PC-9 (cell line): ENCODE results near the gene AFAP1L2. TPM values are rescaled to one million over a fixed set of nuclear protein-coding genes. Genes with fewer than 3 reads are reported as not detected.

ENCODE experiments used
- BruUV-seq: library from RNA; stranded (reverse); fragments of 400-500 nt; replicated peaks from 2 replicates; lab custom pipeline; 2021; lab: Mats Ljungman, UMichigan
- CTCF ChIA-PET: fragments of 300-600 bp; sonication (Branson Sonifier 250); formaldehyde crosslinking; loops from one replicate; lab custom pipeline; 2022; ENCODE audit warnings: antibody characterized with exemption; lab: Charles Lee
- POLR2A ChIA-PET: fragments of 300-600 bp; sonication (Branson Sonifier 250); formaldehyde crosslinking; loops from one replicate; lab custom pipeline; 2022; ENCODE audit warnings: antibody characterized with exemption; ENCODE audit not compliant: unreplicated experiment; lab: Charles Lee
- DNase-seq, 2 experiments: peaks; one replicate each; pipeline versions ENCODE4 v3.0.0 to v3.0.0-alpha.2; 2015 to 2022; ENCODE audit warnings: mixed read lengths in 1 of 2
- H2AFZ ChIP-seq: fragments of 200-600 bp; sonication (generic); 2 replicates; pipeline ENCODE4 v1.8.1; 2017; ENCODE audit warnings: antibody characterized with exemption
- H3F3A ChIP-seq: fragments of 200-600 bp; sonication (generic); 2 replicates; pipeline ENCODE4 v1.8.1; 2017; ENCODE audit warnings: antibody characterized with exemption, mild to moderate bottlenecking, low read depth; ENCODE audit not compliant: insufficient read depth
- H3K27ac ChIP-seq: fragments of 200-600 bp; sonication (generic); 2 replicates; pipeline ENCODE4 v1.6.1; 2016; ENCODE audit warnings: mixed run types
- H3K27me3 ChIP-seq: fragments of 200-600 bp; sonication (generic); 2 replicates; pipeline ENCODE4 v1.6.1; 2016; ENCODE audit warnings: low read depth, mixed run types; ENCODE audit not compliant: insufficient read depth
- H3K36me3 ChIP-seq: fragments of 200-600 bp; sonication (generic); 2 replicates; pipeline ENCODE4 v1.6.1; 2016; ENCODE audit warnings: low read depth, mixed run types
- H3K4me1 ChIP-seq: fragments of 200-600 bp; sonication (generic); replicated peaks from 2 replicates; pipeline ENCODE4 v1.6.1; 2016; ENCODE audit warnings: mixed run types; ENCODE audit not compliant: insufficient read depth
- H3K4me2 ChIP-seq: fragments of 200-600 bp; sonication (generic); 2 replicates; pipeline ENCODE4 v1.6.1; 2017; ENCODE audit warnings: mixed run types
- H3K4me3 ChIP-seq: fragments of 200-600 bp; sonication (generic); 2 replicates; pipeline ENCODE4 v1.6.1; 2016; ENCODE audit warnings: mixed run types
- H3K79me2 ChIP-seq: fragments of 200-600 bp; sonication (generic); 2 replicates; pipeline ENCODE4 v1.6.1; 2017; ENCODE audit warnings: low read depth, mixed run types
- H3K9me2 ChIP-seq: fragments of 200-600 bp; sonication (generic); 2 replicates; pipeline ENCODE4 v1.8.1; 2017; ENCODE audit warnings: mild to moderate bottlenecking; ENCODE audit not compliant: insufficient read depth
- H3K9me3 ChIP-seq: fragments of 200-600 bp; sonication (generic); 2 replicates; pipeline ENCODE4 v1.8.1; 2016; ENCODE audit warnings: low read depth; ENCODE audit not compliant: insufficient read depth
- H4K20me1 ChIP-seq: fragments of 200-600 bp; sonication (generic); 2 replicates; pipeline ENCODE4 v1.8.1; 2017; ENCODE audit not compliant: insufficient read depth
- EZH2 ChIP-seq: fragments of 200-600 bp; sonication (generic); IDR thresholded peaks from 2 replicates; pipeline ENCODE4 v1.8.0; 2017; ENCODE audit warnings: antibody characterized with exemption, low read depth
- intact Hi-C: fragments of 100-400 bp; cut with micrococcal nuclease; formaldehyde crosslinking; loops from one replicate; pipeline ENCODE4 v1.10.0; 2022; ENCODE audit not compliant: unreplicated experiment
- total RNA-seq: library from RNA; stranded (reverse); gene quantifications from 2 replicates; pipeline ENCODE4 v1.2.3, GENCODE V29; 2021
- TF ChIP-seq, protein P1 (sequence below): fragments of 200-600 bp; sonication (generic); conservative IDR thresholded peaks from 2 replicates; pipeline ENCODE4 v1.6.1; 2017; ENCODE audit warnings: mixed run types, antibody characterized with exemption, mild to moderate bottlenecking, moderate library complexity

Gene AFAP1L2
- total RNA-seq, 1 experiment from 2014 or later: 35.4 TPM

DNA sequence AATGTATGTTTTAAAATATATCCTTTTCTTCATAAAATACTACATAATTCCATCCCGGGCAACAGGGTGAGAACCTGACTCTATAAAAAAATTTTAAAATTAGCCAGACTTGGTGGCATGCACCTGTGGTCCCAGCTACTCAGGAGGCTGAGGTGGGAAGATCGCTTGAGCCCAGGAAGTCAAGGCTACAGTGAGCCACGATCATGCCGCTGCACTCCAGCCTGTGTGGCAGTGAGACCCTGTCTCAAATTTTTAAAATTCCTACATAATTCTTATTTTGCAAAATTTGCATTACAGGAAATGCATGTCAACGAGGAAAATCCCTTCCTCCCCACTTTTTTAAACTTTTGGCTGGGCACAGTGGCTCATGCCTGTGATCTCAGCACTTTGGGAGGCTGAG lies 31.3 kb downstream of the AFAP1L2 start:
- H3F3A ChIP-seq: 0 out of 2 replicates have a peak, but pooled peaks cover 3% of the 10 kb centered on the region
- TF ChIP-seq, protein P1, sequence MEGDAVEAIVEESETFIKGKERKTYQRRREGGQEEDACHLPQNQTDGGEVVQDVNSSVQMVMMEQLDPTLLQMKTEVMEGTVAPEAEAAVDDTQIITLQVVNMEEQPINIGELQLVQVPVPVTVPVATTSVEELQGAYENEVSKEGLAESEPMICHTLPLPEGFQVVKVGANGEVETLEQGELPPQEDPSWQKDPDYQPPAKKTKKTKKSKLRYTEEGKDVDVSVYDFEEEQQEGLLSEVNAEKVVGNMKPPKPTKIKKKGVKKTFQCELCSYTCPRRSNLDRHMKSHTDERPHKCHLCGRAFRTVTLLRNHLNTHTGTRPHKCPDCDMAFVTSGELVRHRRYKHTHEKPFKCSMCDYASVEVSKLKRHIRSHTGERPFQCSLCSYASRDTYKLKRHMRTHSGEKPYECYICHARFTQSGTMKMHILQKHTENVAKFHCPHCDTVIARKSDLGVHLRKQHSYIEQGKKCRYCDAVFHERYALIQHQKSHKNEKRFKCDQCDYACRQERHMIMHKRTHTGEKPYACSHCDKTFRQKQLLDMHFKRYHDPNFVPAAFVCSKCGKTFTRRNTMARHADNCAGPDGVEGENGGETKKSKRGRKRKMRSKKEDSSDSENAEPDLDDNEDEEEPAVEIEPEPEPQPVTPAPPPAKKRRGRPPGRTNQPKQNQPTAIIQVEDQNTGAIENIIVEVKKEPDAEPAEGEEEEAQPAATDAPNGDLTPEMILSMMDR: no peak
- no peak for TF ChIP-seq EZH2
- H3K9me2 ChIP-seq: no peaks in the 10 kb centered on the region
- DNase-seq: no peak
- BruUV-seq: no TSS peak
- no peaks in the 10 kb centered on the region for H3K27me3 ChIP-seq
- H3K4me3 ChIP-seq: no peak overlapping the region
- H2AFZ ChIP-seq: no peak overlapping the region
- ChIA-PET CTCF (no interaction called here), POLR2A (no interaction called here)
- no peaks in the 10 kb centered on the region for H3K36me3 ChIP-seq
- H3K79me2 ChIP-seq: no peaks in the 10 kb centered on the region
- peaks cover 14% of the 10 kb centered on the region for H3K4me1 ChIP-seq
- H3K4me2 ChIP-seq: no peak overlapping the region
- H3K9me3 ChIP-seq: no peaks in the 10 kb centered on the region
- intact Hi-C loops: no loop called here
- no peak overlapping the region for H3K27ac ChIP-seq
- H4K20me1 ChIP-seq: no peaks in the 10 kb centered on the region; the same call in 1 of the 2 replicates

DNA sequence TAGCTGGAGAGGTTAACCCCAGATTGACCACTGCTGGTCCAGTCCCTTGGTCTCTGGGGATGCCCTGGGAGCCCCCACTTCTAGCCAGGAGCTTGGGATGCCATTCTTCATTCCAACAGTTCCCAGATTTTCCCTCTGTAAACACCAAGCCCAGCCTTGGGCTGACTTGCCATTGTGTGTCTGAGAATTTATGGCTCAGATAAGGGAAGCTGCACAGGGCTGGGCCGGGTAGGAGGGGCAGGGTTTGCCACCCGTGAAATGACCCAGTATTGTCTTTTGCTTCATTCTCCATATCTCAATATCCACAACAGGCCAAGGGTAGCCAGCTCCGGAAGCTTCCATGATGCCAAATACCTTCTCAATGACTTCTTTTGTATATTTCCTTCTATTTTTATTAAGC lies 32.1 kb downstream of the AFAP1L2 start:
- Histone ChIP-seq H4K20me1 (no peaks in the 10 kb centered on the region; the same call in 1 of the 2 replicates), H3K4me2 (no peak overlapping the region), H3K27me3 (no peaks in the 10 kb centered on the region), H3K9me3 (no peaks in the 10 kb centered on the region), H3K27ac (no peak overlapping the region), H2AFZ (no peak overlapping the region), H3K4me3 (no peak overlapping the region), H3K79me2 (no peaks in the 10 kb centered on the region), H3K9me2 (no peaks in the 10 kb centered on the region), H3F3A (0 out of 2 replicates have a peak, but pooled peaks cover 3% of the 10 kb centered on the region), H3K36me3 (no peaks in the 10 kb centered on the region), H3K4me1 (peaks cover 14% of the 10 kb centered on the region)
- intact Hi-C loops: no loop called here
- CTCF ChIA-PET: no interaction called here
- no TSS peak for BruUV-seq
- POLR2A ChIA-PET: interaction anchor here (0.6 kb wide), 1 partner anchor 26 kb away, joined by 4 read pairs; no protein-coding TSS in a partner anchor
- TF ChIP-seq, protein P1: no peak
- no peak for TF ChIP-seq EZH2
- DNase-seq: no peak

DNA sequence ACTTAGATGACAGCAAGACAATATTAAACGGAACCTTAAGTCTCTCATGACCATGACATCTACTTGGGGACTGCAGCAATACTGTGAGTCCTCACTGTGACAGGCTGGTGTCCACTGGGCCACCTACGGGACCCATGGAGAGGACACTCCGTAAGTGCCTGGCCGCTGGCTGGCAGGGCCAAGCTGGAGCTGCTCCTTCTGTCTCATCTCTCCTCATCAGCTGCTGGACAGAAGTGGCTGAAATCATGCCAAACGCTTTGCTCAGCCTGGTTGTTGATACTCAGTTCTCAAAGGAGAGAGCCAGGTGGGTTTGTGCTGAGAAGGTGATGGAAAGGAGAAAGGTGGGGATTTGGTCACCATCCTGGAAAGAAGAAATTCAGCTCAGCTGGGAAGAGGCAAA lies 33.3 kb downstream of the AFAP1L2 start:
- H4K20me1 ChIP-seq: no peaks in the 10 kb centered on the region; the same call in 1 of the 2 replicates
- H3K27ac ChIP-seq: no peak overlapping the region
- H3K4me2 ChIP-seq: no peak overlapping the region
- H3K79me2 ChIP-seq: no peaks in the 10 kb centered on the region
- H3K9me3 ChIP-seq: no peaks in the 10 kb centered on the region
- H3F3A ChIP-seq: 0 out of 2 replicates have a peak, but pooled peaks cover 3% of the 10 kb centered on the region
- no peaks in the 10 kb centered on the region for H3K9me2 ChIP-seq
- H3K27me3 ChIP-seq: no peaks in the 10 kb centered on the region
- peaks cover 13% of the 10 kb centered on the region for H3K4me1 ChIP-seq
- no peak for DNase-seq
- POLR2A ChIA-PET: no interaction called here
- no peak overlapping the region for H2AFZ ChIP-seq
- intact Hi-C loops: no loop called here
- TF ChIP-seq, protein P1: no peak
- no peak for TF ChIP-seq EZH2
- CTCF ChIA-PET: no interaction called here
- H3K4me3 ChIP-seq: no peak overlapping the region
- no peaks in the 10 kb centered on the region for H3K36me3 ChIP-seq
- BruUV-seq: no TSS peak
